GM12878 (cell line): Measurements from ENCODE around the gene PRRC1. TPM values are rescaled to one million over a fixed set of nuclear protein-coding genes. Genes with fewer than 3 reads are reported as not detected.

Source experiments
- ATAC-seq: fragments of 200-7000 bp; cut with Tn5 transposase; 3 replicates; pipeline ENCODE4 v1.9.1; 2020; ENCODE audit warnings: mild to moderate bottlenecking, moderate library complexity
- BruUV-seq: library from RNA; stranded (reverse); fragments of 400-500 nt; replicated peaks from 2 replicates; lab custom pipeline; 2021; lab: Mats Ljungman, UMichigan
- CTCF ChIA-PET: fragments of 300-600 bp; sonication (Branson Sonifier 250); formaldehyde crosslinking; extraction: SDS; loops from one replicate; lab custom pipeline; 2021; ENCODE audit warnings: inconsistent platforms; lab: Yijun Ruan, JAX
- POLR2A ChIA-PET: fragments of 350-600 bp; formaldehyde crosslinking; extraction: SDS; loops from one replicate; lab custom pipeline; 2021; ENCODE audit warnings: inconsistent platforms; lab: Charles Lee
- RAD21 ChIA-PET: fragments of 300-600 bp; sonication (Branson Sonifier 250); formaldehyde crosslinking; loops from one replicate; lab custom pipeline; 2023; ENCODE audit warnings: antibody characterized with exemption; ENCODE audit not compliant: unreplicated experiment; lab: Charles Lee
- SMC1A ChIA-PET: fragments of 300-600 bp; sonication (Branson Sonifier 250); formaldehyde crosslinking; loops from one replicate; lab custom pipeline; 2023; ENCODE audit not compliant: unreplicated experiment, uncharacterized antibody; lab: Charles Lee
- DNase-seq: peaks from one replicate; pipeline ENCODE4 v3.0.0-alpha.2; 2011; ENCODE audit warnings: low read depth, low spot score
- FAIRE-seq: peaks from 3 replicates; lab custom pipeline; 2011; peaks lifted over from hg19 to GRCh38; lab: Jason Lieb, UNC
- H2AFZ ChIP-seq: 2 replicates; pipeline ENCODE4 v1.6.0; 2011; ENCODE audit warnings: low read depth, low read length, control low read depth; ENCODE audit not compliant: control insufficient read depth
- H3K27ac ChIP-seq: 2 replicates; pipeline ENCODE4 v1.5.1; 2011; ENCODE audit warnings: control low read depth; ENCODE audit not compliant: control insufficient read depth, insufficient read depth
- H3K27me3 ChIP-seq, 2 experiments: replicated peaks in 1 of 2; 2 replicates each; pipeline versions ENCODE4 v1.6.0 to v1.6.1; 2011; ENCODE audit warnings: low read length in 1 of 2; ENCODE audit not compliant: control insufficient read depth in 2 of 2, insufficient read depth in 2 of 2
- H3K36me3 ChIP-seq, 2 experiments: 2 replicates each; pipeline ENCODE4 v1.5.1; 2011; ENCODE audit warnings: low read length in 1 of 2; ENCODE audit not compliant: control insufficient read depth in 2 of 2, insufficient read depth in 2 of 2
- H3K4me1 ChIP-seq: 2 replicates; pipeline ENCODE4 v1.6.1; 2011; ENCODE audit warnings: mild to moderate bottlenecking, low read length, moderate library complexity, mixed read lengths; ENCODE audit not compliant: control insufficient read depth, insufficient read depth
- H3K4me2 ChIP-seq: 2 replicates; pipeline ENCODE4 v1.6.0; 2011; ENCODE audit warnings: control low read depth; ENCODE audit not compliant: control insufficient read depth, insufficient read depth
- H3K4me3 ChIP-seq: fragments of 200-600 bp; sonication (generic); 2 replicates; pipeline ENCODE4 v1.5.1; 2016
- H3K79me2 ChIP-seq: 2 replicates; pipeline ENCODE4 v1.6.0; 2011; ENCODE audit warnings: low read length; ENCODE audit not compliant: control insufficient read depth, insufficient read depth
- H3K9ac ChIP-seq: 2 replicates; pipeline ENCODE4 v1.8.0; 2011; ENCODE audit warnings: low read length, control low read depth, mixed read lengths; ENCODE audit not compliant: control insufficient read depth, insufficient read depth
- H3K9me3 ChIP-seq: replicated peaks from 3 replicates; pipeline ENCODE4 v1.5.1; 2011; ENCODE audit warnings: mild to moderate bottlenecking, low read length; ENCODE audit not compliant: control insufficient read depth, insufficient read depth
- H4K20me1 ChIP-seq: 2 replicates; pipeline ENCODE4 v1.6.0; 2011; ENCODE audit not compliant: control insufficient read depth, insufficient read depth
- CBFB ChIP-seq: IDR thresholded peaks from 2 replicates; pipeline ENCODE4 v1.6.1; 2016; ENCODE audit warnings: antibody characterized with exemption, low read depth
- CHD1 ChIP-seq: IDR thresholded peaks from 2 replicates; pipeline ENCODE4 v1.6.1; 2012; ENCODE audit warnings: low read depth, low read length, improper control_type of control experiment
- E2F4 ChIP-seq: IDR thresholded peaks from 2 replicates; pipeline ENCODE4 v1.6.1; 2012; ENCODE audit warnings: low read depth, low read length, improper control_type of control experiment
- EED ChIP-seq: sonication (generic); IDR thresholded peaks from 2 replicates; pipeline ENCODE4 v1.6.1; 2016; ENCODE audit warnings: antibody characterized with exemption, low read depth
- MXI1 ChIP-seq: fragments of 150-350 bp; IDR thresholded peaks from 2 replicates; pipeline ENCODE4 v1.6.1; 2011; ENCODE audit warnings: low read depth, mild to moderate bottlenecking, inconsistent platforms, low read length, improper control_type of control experiment
- POLR2A ChIP-seq: IDR thresholded peaks from 2 replicates; pipeline ENCODE4 v1.6.1; 2011; ENCODE audit warnings: low read depth, mild to moderate bottlenecking, low read length
- POLR2AphosphoS2 ChIP-seq: IDR thresholded peaks from 2 replicates; pipeline ENCODE4 v1.6.1; 2011; ENCODE audit warnings: low read depth, mild to moderate bottlenecking, low read length, improper control_type of control experiment, moderate library complexity
- RBBP5 ChIP-seq: fragments of 200-600 bp; sonication (generic); conservative IDR thresholded peaks from 2 replicates; pipeline ENCODE4 v1.6.1; 2016
- RELB ChIP-seq: fragments of 450-650 bp; IDR thresholded peaks from 2 replicates; pipeline ENCODE4 v1.6.1; 2017; ENCODE audit warnings: low read depth, mild to moderate bottlenecking, moderate library complexity
- SIN3A ChIP-seq: IDR thresholded peaks from 2 replicates; pipeline ENCODE4 v1.6.1; 2012; ENCODE audit warnings: low read depth, low read length, improper control_type of control experiment
- SP1 ChIP-seq: IDR thresholded peaks from one replicate; pipeline ENCODE4 v1.6.1; 2011; ENCODE audit warnings: low read depth, low read length
- SREBF2 ChIP-seq: IDR thresholded peaks from 2 replicates; pipeline ENCODE4 v1.6.1; 2012; ENCODE audit warnings: mild to moderate bottlenecking, low read length
- STAT1 ChIP-seq: fragments of 450-650 bp; conservative IDR thresholded peaks from 2 replicates; pipeline ENCODE4 v1.6.1; 2014; ENCODE audit warnings: antibody characterized with exemption, mild to moderate bottlenecking
- SUPT20H ChIP-seq: IDR thresholded peaks from 2 replicates; pipeline ENCODE4 v1.6.1; 2011; ENCODE audit warnings: low read depth, mild to moderate bottlenecking, low read length, moderate library complexity, borderline replicate concordance; ENCODE audit not compliant: control insufficient read depth
- ZSCAN29 ChIP-seq: fragments of 450-650 bp; IDR thresholded peaks from 2 replicates; pipeline ENCODE4 v1.6.1; 2017; ENCODE audit warnings: mild to moderate bottlenecking, moderate library complexity
- WGBS: methylation state at CpG from one replicate; pipeline ENCODE4 v1.1.6; 2016; ENCODE audit warnings: low lambda C conversion rate; ENCODE audit not compliant: insufficient replicate concordance, insufficient coverage; ENCODE audit errors: missing lambda C conversion rate; 5-methylcytosine and 5-hydroxymethylcytosine counted together
- in situ Hi-C: fragments of 300-500 bp; cut with MboI; formaldehyde crosslinking; loops from 9 replicates; pipeline ENCODE4 v1.14.3; 2018; ENCODE audit warnings: mixed read lengths
- intact Hi-C: fragments of 100-400 bp; cut with micrococcal nuclease; formaldehyde crosslinking; loops from one replicate; pipeline ENCODE4 v1.14.2; 2022; ENCODE audit not compliant: unreplicated experiment
- polyA plus RNA-seq, 11 experiments: library from polyadenylated mRNA; depleted of rRNA in 4 of 11; unstranded in 6 of 11; stranded (reverse) in 5 of 11; fragments of >200 nt; fragmentation: Nextera tagmentation in 4 of 11; fragmentation: Illumina TruSeq in 1 of 11; extraction: Ambion mirVana in 4 of 11; extraction: Trizol in 1 of 11; gene quantifications; 1 replicate in 1 of 11; 2 replicates in 10 of 11; pipeline versions ENCODE4 v1.2.1 to v1.2.3, GENCODE V29; 2011 to 2016; ENCODE audit warnings: inconsistent platforms in 2 of 11, missing spikeins in 2 of 11, low read depth in 1 of 11
- total RNA-seq, 4 experiments: library from RNA; depleted of rRNA in 3 of 4; stranded (reverse); fragments of >200 nt in 3 of 4; fragmentation: Illumina TruSeq in 1 of 4; extraction: Trizol in 1 of 4; gene quantifications; 2 replicates each; pipeline versions ENCODE4 v1.2.1 to v1.2.3, GENCODE V29; 2013 to 2021
- TF ChIP-seq, protein P1 (sequence below): IDR thresholded peaks from 2 replicates; pipeline ENCODE4 v1.6.1; 2011; ENCODE audit warnings: low read depth, low read length, improper control_type of control experiment, borderline replicate concordance
- TF ChIP-seq, protein P2 (sequence below): IDR thresholded peaks from 2 replicates; pipeline ENCODE4 v1.6.1; 2012; ENCODE audit warnings: low read depth, low read length, improper control_type of control experiment

The PRRC1 gene
- total and polyA plus RNA-seq, 10 of the 15 experiments (the other 5 are each of a cell fraction or from before 2014, with no cell fraction given), result 19.0 to 54.5 (median 31.0) TPM

GRCh38 chr5:127506616-127507015 is 10.8 kb upstream of the PRRC1 start:
- no peaks in the 10 kb centered on the region for H3K9me3 ChIP-seq
- H3K9ac ChIP-seq, result no peak overlapping the region
- ChIA-PET POLR2A (no interaction called here), CTCF (interaction anchor here (1.2 kb wide), 1 partner anchor 14 kb away, joined by 5 read pairs; no protein-coding TSS in a partner anchor), SMC1A (interaction anchor here (0.7 to 1.0 kb wide), 3 partner anchors 13 to 18 kb away, joined by 3 to 5 read pairs (median 4); no protein-coding TSS in a partner anchor), RAD21 (no interaction called here)
- H3K4me3 ChIP-seq, result no peak overlapping the region
- in situ Hi-C loops (no loop called here), intact Hi-C loops (no loop called here)
- no TSS peak for BruUV-seq
- H3K36me3 ChIP-seq, result no peaks in the 10 kb centered on the region
- H3K4me2 ChIP-seq, result no peak overlapping the region
- H4K20me1 ChIP-seq, result no peaks in the 10 kb centered on the region
- 44% methylated on average over 6 of the region's 6 CpGs for WGBS
- no peak for TF ChIP-seq SUPT20H
- TF ChIP-seq MXI1, result no peak
- TF ChIP-seq POLR2AphosphoS2, result no peak
- TF ChIP-seq EED, result no peak
- TF ChIP-seq STAT1, result no peak
- TF ChIP-seq RELB, result no peak
- no peak for TF ChIP-seq E2F4
- no peak for TF ChIP-seq SIN3A
- TF ChIP-seq, protein P1, sequence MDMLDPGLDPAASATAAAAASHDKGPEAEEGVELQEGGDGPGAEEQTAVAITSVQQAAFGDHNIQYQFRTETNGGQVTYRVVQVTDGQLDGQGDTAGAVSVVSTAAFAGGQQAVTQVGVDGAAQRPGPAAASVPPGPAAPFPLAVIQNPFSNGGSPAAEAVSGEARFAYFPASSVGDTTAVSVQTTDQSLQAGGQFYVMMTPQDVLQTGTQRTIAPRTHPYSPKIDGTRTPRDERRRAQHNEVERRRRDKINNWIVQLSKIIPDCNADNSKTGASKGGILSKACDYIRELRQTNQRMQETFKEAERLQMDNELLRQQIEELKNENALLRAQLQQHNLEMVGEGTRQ, result no peak
- TF ChIP-seq RBBP5, result no peak
- TF ChIP-seq, protein P2, sequence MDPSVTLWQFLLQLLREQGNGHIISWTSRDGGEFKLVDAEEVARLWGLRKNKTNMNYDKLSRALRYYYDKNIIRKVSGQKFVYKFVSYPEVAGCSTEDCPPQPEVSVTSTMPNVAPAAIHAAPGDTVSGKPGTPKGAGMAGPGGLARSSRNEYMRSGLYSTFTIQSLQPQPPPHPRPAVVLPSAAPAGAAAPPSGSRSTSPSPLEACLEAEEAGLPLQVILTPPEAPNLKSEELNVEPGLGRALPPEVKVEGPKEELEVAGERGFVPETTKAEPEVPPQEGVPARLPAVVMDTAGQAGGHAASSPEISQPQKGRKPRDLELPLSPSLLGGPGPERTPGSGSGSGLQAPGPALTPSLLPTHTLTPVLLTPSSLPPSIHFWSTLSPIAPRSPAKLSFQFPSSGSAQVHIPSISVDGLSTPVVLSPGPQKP, result no peak
- TF ChIP-seq CBFB, result no peak
- TF ChIP-seq SP1, result no peak
- no peak for TF ChIP-seq SREBF2
- TF ChIP-seq CHD1, result no peak
- no peak for TF ChIP-seq POLR2A
- TF ChIP-seq ZSCAN29, result no peak
- H3K79me2 ChIP-seq, result no peaks in the 10 kb centered on the region
- DNase-seq (no peak), ATAC-seq (no peak), FAIRE-seq (no peak)
- no peak overlapping the region for H3K27ac ChIP-seq
- no peaks in the 10 kb centered on the region for H3K4me1 ChIP-seq
- H3K27me3 ChIP-seq, result peaks cover 0 to 2% of the 10 kb centered on the region in 2 experiments; a peak in 2 of 4 replicates
- no peak overlapping the region for H2AFZ ChIP-seq
